ENCODE data around the gene CRYL1. TPM values are rescaled to one million over a fixed set of nuclear protein-coding genes. Genes with fewer than 3 reads are reported as not detected.

Gene CRYL1
- total and polyA plus RNA-seq, 12 donors = 10.6 to 68.0 (median 48.1) TPM

- no peaks in the 10 kb centered on the region for H3K4me1 ChIP-seq (replicated peaks in 1 of 2)
- H3K4me3 ChIP-seq = no peak overlapping the region
- 92 to 97% (median 96%) methylated on average over 16 of the region's 16 CpGs for WGBS, 4 donors
- peak in 1 of 7 donors; percentile 18 for DNase-seq
- TF ChIP-seq POLR2A (IDR thresholded peaks at IDR 0.05) = no peak
- TF ChIP-seq, protein P1, sequence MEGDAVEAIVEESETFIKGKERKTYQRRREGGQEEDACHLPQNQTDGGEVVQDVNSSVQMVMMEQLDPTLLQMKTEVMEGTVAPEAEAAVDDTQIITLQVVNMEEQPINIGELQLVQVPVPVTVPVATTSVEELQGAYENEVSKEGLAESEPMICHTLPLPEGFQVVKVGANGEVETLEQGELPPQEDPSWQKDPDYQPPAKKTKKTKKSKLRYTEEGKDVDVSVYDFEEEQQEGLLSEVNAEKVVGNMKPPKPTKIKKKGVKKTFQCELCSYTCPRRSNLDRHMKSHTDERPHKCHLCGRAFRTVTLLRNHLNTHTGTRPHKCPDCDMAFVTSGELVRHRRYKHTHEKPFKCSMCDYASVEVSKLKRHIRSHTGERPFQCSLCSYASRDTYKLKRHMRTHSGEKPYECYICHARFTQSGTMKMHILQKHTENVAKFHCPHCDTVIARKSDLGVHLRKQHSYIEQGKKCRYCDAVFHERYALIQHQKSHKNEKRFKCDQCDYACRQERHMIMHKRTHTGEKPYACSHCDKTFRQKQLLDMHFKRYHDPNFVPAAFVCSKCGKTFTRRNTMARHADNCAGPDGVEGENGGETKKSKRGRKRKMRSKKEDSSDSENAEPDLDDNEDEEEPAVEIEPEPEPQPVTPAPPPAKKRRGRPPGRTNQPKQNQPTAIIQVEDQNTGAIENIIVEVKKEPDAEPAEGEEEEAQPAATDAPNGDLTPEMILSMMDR (IDR thresholded peaks at IDR 0.05) = no peak
- intact Hi-C loops (cut with DNase I) = no loop called here
- no peaks in the 10 kb centered on the region for H3K9me3 ChIP-seq (replicated peaks in 1 of 3)
- H3K27me3 ChIP-seq = no peaks in the 10 kb centered on the region
- no peaks in the 10 kb centered on the region for H3K36me3 ChIP-seq (replicated peaks in 1 of 2)
- H3K27ac ChIP-seq = no peak overlapping the region
These were observed 22.3 kb downstream of the CRYL1 start for GRCh38 chr13:20503088-20504083.

DNA sequence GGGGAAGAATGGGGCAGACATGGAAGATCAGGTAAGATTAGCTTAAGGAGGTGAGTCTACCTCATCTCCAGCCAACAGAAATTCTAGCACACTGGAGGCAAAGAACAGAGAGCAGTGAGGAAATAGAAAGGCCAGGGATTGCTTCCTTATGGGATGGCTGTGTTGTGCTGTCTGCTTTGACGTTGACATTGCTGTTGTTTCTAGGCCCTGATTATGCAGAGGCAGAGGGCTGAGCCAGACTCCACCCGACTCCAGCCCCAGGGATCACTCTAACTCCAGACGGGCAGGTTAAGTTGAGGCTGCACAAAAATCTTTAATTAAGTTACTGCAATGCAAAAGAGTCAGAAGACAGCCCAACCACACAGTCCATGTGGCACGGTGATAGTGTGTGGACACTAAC is 24.1 kb downstream of the CRYL1 start:
- Histone ChIP-seq H3K4me3 (no peak overlapping the region), H3K36me3 (replicated peaks in 1 of 2) (no peaks in the 10 kb centered on the region), H3K27me3 (no peaks in the 10 kb centered on the region), H3K27ac (peak overlapping the region in 1 of 5 donors; percentile 29), H3K9me3 (replicated peaks in 1 of 3) (no peaks in the 10 kb centered on the region), H3K4me1 (replicated peaks in 1 of 2) (no peaks in the 10 kb centered on the region)
- intact Hi-C loops (cut with DNase I) = no loop called here
- WGBS, 4 donors = 61 to 66% (median 63%) methylated on average over 4 of the region's 4 CpGs
- TF ChIP-seq, protein P1 (IDR thresholded peaks at IDR 0.05) = no peak
- no peak for TF ChIP-seq POLR2A (IDR thresholded peaks at IDR 0.05)
- peak in 1 of 7 donors; percentile 7 for DNase-seq

DNA sequence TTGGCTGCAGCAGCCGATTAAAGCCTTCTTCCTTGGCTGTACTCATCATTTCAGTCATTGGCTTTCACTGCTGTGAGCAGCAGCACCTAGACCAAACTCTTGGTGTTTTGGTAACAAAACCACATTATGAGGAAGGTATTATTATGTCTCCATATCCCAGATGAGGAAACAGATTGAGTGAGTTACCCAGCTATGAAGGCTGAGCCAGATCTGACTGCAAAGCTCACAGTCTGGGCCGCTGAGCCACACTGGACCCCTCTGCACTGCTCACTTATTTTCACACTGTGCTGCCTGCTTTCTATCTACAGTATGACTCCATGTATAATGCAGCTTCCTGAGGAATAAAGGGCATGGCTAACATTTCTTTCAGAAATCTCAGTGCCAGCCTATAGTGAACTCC is 24.5 kb downstream of the CRYL1 start:
- TF ChIP-seq POLR2A (IDR thresholded peaks at IDR 0.05) = no peak
- TF ChIP-seq, protein P1 (IDR thresholded peaks at IDR 0.05) = no peak
- H3K4me1 ChIP-seq (replicated peaks in 1 of 2) = no peaks in the 10 kb centered on the region
- no peaks in the 10 kb centered on the region for H3K36me3 ChIP-seq (replicated peaks in 1 of 2)
- peak overlapping the region in 1 of 5 donors; percentile 29 for H3K27ac ChIP-seq
- peak in 1 of 7 donors; percentile 11 for DNase-seq
- WGBS, 4 donors = 86 to 95% (median 91%) methylated on average over 2 of the region's 2 CpGs
- intact Hi-C loops (cut with DNase I) = no loop called here
- H3K27me3 ChIP-seq = no peaks in the 10 kb centered on the region
- H3K9me3 ChIP-seq (replicated peaks in 1 of 3) = no peaks in the 10 kb centered on the region
- H3K4me3 ChIP-seq = no peak overlapping the region

- Histone ChIP-seq H3K27ac (no peak overlapping the region), H3K36me3 (replicated peaks in 1 of 2) (no peaks in the 10 kb centered on the region), H3K4me1 (replicated peaks in 1 of 2) (peaks cover 0 to 3% of the 10 kb centered on the region in 2 donors), H3K9me3 (replicated peaks in 1 of 3) (no peaks in the 10 kb centered on the region), H3K4me3 (no peak overlapping the region), H3K27me3 (no peaks in the 10 kb centered on the region)
- 88 to 94% (median 89%) methylated on average over 2 of the region's 2 CpGs for WGBS, 4 donors
- no peak for DNase-seq
- intact Hi-C loops (cut with DNase I) = loop anchor here (10.0 kb wide), 4 partner anchors 205 to 425 kb away; partner anchors contain the start of gene IL17D (in 1 of the 2)
- TF ChIP-seq, protein P1 (IDR thresholded peaks at IDR 0.05) = no peak
- TF ChIP-seq POLR2A (IDR thresholded peaks at IDR 0.05) = no peak
These were observed 25.7 kb downstream of the CRYL1 start for GRCh38 chr13:20499986-20500385.

Measured in adrenal gland (tissue), 12 donors.